Renal cortex interstitium (tissue), 11 donors: ENCODE data around the gene AGAP1. TPM values are rescaled to one million over a fixed set of nuclear protein-coding genes. Genes with fewer than 3 reads are reported as not detected.

ENCODE experiments used
- DNase-seq, 11 donors: peaks; one replicate each; pipeline ENCODE4 v3.0.0-alpha.2; 2013; ENCODE audit warnings: low read depth in 9 of 11, low spot score in 4 of 11; ENCODE audit errors: extremely low read depth in 1 of 11
- polyA plus RNA-seq, 3 donors: library from polyadenylated mRNA; unstranded; fragments of 120-200 nt; gene quantifications; one replicate each; pipeline ENCODE4 v1.2.1, GENCODE V29; 2013; ENCODE audit not compliant: insufficient read length in 3 of 3

The AGAP1 gene
- polyA plus RNA-seq, 3 donors: 19.1 to 22.8 (median 22.0) TPM

GRCh38 chr2:235954888-235955480 is 461.1 kb downstream of the AGAP1 start:
- DNase-seq: no peak

- no peak for DNase-seq
Measured at GRCh38 chr2:235955664-235956063, 461.8 kb downstream of the AGAP1 start.

GRCh38 chr2:235956281-235956970 is 462.6 kb downstream of the AGAP1 start:
- no peak for DNase-seq

DNA sequence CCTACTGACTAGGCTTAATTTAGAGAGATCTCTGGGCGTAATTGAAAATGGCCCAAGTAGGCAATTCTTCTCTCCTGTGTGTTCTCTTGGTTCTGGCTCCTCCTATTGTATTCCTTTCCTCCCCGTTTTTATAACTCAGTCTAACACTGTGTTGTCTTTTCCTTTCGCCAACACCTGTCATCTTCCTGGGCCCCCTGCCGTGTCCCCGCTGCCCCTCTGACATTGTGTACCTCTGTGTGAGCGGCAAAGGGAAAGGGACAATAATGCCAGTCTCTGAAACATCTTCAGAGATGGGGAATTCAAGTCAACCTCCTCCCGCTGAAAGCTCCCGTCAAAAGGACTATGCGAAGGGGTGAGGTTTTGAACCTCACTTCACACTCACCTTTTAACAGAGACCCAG is 463.4 kb downstream of the AGAP1 start:
- DNase-seq: no peak

GRCh38 chr2:235958221-235958930 is 464.5 kb downstream of the AGAP1 start:
- DNase-seq: no peak

DNA sequence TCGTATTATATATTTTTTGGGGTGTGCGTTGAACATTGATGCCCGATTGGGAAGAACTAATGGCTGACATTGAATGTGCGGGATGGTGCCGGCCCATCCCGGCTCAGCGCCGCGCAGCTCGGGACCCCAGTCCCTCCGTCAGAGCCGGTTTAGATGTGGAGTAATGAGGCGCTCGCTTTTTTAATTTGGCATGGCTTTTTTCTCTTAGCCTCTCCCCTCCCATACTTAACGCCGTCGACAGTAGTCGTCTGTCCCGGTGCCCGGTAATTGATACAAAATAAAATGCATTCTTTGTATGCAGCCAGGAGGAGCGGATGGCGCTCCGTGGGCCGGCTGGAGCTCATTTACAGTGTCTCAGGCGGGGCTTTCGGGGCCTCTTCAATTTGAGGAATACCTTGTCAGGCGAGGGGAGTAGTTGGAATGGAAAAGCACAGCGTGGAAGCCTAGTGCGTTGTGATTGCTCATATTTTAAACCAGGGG is 465.1 kb downstream of the AGAP1 start:
- no peak for DNase-seq

DNA sequence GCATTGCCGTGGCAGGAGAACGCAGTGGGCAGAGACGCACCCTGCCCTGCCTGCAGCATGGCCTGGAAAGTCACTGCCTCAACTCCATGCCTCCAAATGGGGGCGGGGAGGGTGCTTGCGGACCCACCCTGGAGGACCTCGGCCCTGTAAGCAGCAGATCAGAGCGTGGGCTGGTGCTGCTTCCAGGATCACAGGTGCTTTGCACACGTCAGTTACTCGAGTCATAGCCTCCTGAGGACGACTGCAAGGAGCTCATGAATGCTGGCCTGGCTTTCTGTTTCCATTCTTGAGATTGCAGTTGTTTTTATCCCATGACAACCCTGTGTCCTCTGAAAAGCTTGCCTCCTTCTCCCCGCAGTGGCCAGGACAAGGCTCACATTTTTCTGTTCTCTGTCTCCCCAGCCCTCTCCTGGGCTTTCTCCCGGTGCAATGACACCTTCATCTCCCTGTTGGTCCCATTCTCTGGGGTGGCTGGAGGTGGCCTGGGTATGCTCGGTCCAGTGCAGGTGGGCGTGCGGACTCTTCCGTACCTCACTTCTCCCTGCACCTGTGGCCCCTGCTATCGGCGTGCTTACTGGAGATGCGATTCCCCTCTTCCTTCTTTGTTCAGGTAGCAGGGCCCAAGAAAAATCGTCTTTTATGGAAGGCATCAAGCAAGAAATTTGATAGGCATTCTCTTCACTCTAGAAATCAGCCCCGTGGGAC is 466.3 kb downstream of the AGAP1 start:
- no peak for DNase-seq

GRCh38 chr2:235960716-235961640 is 467.1 kb downstream of the AGAP1 start:
- DNase-seq: no peak

GRCh38 chr2:235961711-235962110 is 467.9 kb downstream of the AGAP1 start:
- no peak for DNase-seq

DNA sequence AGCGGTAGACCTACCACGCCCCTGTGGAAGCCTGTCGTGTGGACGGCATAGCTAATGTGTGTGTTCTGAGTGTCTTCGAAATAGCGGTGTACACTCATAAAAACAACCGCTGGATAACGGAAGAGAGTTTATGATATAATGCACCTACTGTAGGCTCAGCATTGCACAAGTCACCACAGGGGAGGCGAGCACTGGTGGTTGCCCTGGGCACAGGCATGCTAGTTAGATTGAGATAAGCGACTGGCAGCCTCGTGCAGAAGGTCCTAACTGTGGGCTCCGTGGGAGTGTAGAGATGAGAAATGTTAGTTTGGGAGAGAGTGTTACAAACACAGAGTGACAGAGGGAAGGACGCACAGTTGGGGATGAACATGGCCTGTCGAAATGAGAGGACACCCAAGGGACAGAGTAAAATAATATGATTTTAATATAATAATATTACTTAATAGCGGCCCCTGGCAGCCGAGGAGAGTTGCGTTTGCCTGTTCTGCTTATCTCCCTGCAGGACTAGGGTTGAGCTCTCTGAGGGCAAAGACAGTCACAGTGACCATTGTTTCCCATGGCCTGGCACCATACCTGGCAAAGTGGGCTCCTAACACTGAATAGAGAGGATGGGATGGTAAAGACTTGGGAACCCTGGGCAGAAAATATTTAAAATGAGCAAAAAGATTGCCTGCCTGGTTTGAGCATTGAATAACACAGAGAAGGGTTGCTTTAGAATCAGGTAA is 470.2 kb downstream of the AGAP1 start:
- no peak for DNase-seq

DNA sequence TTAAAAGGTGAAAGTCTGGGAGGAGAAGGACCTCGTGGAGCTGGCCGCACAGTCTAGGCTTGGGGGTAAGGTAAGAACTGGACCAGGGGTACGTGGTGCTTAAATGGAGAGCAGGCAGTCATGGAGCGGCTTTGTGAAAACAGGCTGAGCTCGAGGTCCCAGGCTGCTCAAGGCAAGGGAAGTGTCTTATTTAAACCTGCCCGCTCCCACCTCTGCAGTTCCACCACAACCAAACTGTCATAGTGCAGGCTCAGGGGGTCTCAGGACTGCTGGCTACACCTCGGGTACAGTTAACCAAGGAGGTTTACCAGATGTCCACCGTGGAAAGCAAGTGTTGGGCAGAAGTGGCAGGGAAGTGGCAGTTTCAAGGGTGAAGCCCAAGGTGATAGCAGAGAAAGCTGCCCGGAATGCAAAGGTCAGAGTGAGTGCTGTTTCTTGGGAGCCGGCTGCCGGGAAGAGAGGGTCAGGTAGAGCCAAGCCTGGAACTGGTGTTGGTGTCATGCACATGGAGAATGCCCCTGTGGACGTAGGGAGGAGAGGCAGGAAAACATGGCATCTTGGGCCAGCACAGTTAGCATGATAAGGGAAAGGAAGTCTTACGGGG is 471.0 kb downstream of the AGAP1 start:
- DNase-seq: no peak

DNA sequence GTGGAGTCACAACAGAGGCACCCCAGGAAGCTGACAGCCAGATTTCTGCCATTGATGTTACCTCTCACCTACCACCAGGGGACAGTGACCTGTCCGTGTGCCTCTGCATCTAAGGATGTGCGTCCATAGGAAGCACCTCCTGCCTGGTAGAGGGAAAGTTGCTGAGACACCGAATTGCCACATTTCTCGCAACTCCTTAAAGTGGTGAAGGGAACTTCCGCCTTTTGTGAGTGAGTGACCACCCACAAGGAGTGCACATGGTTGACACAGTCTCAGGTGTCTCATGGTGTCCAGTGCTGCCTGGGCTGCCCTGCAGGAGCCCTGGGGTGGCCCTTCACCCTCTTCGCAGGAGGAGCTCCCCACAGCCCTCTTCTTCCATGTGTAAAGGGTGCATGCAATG is 472.6 kb downstream of the AGAP1 start:
- no peak for DNase-seq

GRCh38 chr2:235966932-235967757 is 473.3 kb downstream of the AGAP1 start:
- no peak for DNase-seq

- DNase-seq: no peak
Measured at GRCh38 chr2:235968155-235968554, 474.3 kb downstream of the AGAP1 start.

- no peak for DNase-seq
Measured at GRCh38 chr2:235968616-235969324, 474.9 kb downstream of the AGAP1 start.
